Fibroblast of skin of right quadriceps (primary cell): ENCODE results near the gene RHAG.
"Not testable (repeated sequence)": the region's sequence is repeated elsewhere in the genome, so short reads cannot be mapped to it uniquely, and the experiment has no call there.

Experiments
- DNase-seq: peaks from one replicate; pipeline ENCODE4 v3.0.0-alpha.2; 2013

Gene RHAG

DNA sequence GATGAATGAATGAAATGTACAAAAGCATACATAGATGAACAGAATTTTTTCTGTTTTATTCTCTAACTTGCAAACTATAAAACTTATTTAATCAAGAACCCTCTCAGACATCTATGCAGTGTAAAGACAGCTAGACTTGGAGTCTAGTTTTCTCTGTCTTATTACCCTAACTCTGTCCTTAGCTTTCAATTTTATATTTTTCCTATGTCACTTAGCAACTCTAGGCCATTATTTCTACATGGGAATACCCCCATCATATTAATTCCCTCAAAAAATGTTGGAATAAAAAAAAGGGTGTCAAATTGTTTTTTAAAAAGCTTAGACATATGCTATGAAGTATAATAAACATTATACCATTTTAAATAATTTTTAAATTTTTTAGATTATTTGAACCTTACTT, 1.2 kb downstream of the RHAG start:
- no peak for DNase-seq

DNA sequence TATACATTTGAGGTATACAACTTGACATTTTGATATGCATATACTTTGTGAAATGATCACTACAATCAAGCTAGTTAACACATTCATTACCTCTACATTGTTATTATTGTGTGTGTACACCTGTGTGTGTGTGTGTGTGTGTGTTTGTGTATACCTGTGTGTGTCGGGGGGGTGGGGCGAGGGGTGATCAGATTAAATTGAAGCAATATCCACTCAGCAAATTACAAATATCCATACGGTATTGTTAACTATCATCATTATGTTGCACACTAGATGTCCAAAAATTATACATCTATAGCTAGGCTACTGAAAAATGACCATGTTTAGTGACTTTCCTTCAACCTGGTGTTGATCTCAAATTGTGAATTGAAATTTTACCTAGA, 1.8 kb downstream of the RHAG start:
- no peak for DNase-seq

GRCh38 chr6:49634092-49634835, 2.4 kb downstream of the RHAG start:
- no peak for DNase-seq

DNA sequence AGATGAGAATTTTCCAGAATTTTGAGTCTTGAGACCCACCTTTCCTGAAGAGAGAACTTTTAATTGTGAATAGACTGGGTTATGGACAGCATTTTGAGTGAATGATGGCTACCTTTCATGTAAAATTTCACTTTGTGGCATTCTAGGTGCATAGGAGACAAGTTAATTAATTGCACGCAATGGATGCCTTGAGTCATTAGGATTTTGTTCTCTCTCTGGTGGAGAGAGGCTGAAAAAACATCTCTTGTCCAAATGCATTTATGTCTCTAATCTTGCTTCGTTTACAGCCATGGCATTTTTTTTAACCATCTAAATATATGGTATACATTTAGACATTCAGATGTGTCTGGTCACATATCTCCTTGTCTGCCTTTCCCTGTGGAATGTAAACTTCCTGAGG, 3.1 kb downstream of the RHAG start:
- DNase-seq = no peak

- no peak for DNase-seq
Observed at GRCh38 chr6:49632727-49633126, 3.9 kb downstream of the RHAG start.

- DNase-seq = not testable (repeated sequence)
Observed at GRCh38 chr6:49629485-49630088, 7.1 kb downstream of the RHAG start.

DNA sequence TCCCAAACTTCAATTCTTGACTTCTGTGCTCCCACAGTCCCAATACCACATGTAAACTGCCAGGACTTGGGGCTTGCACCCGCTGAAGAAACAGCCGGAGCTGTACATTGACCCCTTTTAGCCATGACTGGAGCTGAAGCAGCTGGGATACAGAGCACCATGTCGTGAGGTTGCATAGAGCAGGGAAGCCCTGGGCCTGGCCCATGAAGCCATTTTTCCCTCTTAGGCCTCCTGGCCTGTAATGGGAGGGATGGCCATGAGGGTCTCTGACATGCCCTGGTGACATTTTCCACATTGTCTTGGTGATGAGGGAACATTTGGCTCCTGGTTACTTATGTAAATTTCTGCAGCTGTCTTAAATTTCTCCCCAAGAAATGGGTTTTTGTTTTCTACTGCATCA, 9.8 kb downstream of the RHAG start:
- no peak for DNase-seq

DNA sequence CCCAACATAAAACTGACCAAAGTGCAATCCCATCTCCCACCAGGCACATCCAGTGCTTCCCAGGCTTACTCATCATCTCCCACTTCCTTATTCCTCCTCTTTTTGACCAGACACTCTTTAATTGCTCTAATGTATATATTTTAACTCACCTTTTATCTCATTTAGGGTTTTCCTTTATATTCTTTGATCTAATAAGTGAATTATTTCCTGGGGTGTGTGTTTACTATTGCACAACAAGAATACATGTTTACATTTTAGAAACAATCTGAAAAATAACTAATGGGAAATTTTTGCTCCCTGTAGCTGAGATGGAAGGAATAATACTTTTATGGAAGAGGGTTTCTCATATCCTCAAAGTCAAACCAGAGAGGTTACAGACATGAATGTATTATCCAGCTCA, 18.4 kb downstream of the RHAG start:
- DNase-seq = no peak

GRCh38 chr6:49614144-49614543, 22.5 kb downstream of the RHAG start:
- DNase-seq = not testable (repeated sequence)

GRCh38 chr6:49609285-49609684, 27.4 kb downstream of the RHAG start:
- no peak for DNase-seq

DNA sequence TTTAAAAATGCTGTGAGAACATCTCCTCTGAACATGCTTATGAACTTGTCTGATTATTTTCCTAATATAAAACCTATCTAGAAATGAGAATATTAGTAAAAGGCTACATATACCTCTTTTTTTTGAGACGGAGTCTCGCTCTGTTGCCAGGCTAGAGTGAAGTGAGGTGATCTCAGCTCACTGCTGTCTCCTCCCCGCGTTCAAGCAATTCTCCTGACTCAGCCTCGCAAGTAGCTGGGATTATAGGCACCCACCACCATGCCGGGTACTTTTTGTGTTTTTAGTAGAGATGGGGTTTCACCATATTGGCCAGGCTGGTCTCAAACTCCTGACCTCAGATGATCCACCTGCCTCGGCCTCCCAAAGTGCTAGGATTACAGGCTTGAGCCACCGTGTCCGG, 28.4 kb downstream of the RHAG start:
- DNase-seq = not testable (repeated sequence)

DNA sequence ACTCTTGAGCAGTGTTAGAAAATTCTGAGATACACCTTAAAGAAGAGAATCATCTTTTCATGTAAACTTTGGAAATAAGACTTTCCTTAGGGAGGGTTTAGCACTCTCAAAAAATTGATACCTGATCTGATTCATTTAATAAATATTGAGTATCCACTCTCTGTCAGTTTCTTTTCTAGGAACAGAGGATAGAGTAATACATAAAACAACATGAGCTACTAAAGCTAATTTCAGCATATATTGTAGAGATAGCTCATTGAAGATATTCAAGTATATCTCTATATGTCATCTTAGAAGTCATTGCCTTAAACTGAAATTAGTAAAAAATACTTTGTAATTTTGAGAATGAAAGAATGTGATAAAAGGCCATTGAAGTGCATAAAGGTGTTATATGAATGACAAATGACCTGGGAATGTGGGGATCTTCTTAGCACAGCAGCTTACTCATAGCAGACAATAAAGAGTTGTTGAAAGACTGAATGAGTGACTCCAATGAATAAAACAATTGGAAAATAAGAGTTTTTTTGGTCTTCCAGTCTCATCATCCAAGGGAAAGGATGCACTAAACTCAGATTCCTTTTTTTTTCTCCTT, 29.2 kb downstream of the RHAG start:
- no peak for DNase-seq

GRCh38 chr6:49606721-49607390, 29.8 kb downstream of the RHAG start:
- DNase-seq = peak; percentile 80

DNA sequence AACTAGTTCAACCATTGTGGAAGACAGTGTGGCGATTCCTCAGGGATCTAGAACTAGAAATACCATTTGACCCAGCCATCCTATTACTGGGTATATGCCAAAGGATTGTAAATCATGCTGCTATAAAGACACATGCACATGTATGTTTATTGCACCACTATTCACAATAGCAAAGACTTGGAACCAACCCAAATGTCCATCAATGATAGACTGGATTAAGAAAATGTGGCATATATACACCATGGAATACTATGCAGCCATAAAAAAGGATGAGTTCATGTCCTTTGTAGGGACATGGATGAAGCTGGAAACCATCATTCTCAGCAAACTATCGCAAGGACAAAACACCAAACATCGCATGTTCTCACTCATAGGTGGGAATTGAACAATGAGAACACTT, 32.6 kb downstream of the RHAG start:
- DNase-seq = not testable (repeated sequence)

DNA sequence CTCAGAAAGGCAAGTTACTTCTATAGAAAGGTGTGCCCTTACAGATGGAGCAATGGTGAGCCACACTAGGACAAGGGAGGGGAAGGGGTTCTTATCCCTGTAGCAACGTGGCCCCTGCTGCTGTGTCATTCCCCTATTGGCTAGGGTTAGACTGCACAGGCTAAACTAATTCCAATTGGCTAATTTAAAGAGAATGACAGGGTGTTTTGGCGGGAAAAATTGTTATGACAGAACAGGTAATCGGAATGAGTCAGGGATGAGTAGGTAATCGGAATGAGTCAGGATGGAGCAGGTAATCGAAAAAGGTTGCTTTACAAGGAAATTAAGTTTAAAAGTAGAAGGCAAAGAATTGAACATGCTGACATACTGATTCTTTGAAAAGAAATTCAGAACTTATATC, 49.4 kb downstream of the RHAG start:
- not testable (repeated sequence) for DNase-seq

DNA sequence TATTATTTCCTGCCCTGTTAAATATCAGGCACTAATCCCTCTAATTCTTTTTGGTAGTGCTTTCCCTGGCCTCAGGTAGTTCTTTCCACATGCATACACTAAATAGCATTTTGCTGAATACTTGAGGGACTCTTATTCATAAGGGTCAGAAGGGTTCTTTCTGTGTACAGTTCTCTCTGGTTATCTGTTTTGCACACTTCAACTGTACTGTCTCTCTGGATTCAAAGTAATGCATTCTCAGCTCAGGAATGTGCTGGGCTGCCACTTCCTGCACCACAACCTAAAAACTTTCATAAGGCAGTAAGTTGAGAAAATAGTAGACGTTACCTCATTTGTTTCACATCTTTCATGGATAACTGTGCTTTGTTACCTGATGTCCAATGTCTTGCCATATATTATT, 54.1 kb downstream of the RHAG start:
- DNase-seq = no peak

- no peak for DNase-seq
Observed at GRCh38 chr6:49579649-49580048, 57.0 kb downstream of the RHAG start.

DNA sequence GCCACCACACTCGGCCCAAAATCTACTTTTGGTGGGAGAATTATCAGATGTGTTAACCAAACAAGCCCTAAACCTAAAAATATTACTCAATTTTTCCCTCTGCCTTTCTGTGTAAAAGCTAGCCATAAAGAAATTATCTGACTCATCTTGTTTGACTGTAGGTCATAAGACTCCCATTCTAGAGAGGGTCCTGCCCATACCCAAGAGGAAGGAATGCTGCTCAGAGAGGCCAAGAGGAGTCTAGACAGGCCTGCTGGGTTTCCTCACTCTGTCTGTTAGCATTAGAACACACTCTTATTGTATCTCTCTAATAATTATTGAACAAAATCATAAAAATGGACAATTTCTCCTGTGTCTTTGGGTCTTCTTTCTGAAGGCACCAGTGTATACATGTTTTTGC, 60.0 kb downstream of the RHAG start:
- no peak for DNase-seq

DNA sequence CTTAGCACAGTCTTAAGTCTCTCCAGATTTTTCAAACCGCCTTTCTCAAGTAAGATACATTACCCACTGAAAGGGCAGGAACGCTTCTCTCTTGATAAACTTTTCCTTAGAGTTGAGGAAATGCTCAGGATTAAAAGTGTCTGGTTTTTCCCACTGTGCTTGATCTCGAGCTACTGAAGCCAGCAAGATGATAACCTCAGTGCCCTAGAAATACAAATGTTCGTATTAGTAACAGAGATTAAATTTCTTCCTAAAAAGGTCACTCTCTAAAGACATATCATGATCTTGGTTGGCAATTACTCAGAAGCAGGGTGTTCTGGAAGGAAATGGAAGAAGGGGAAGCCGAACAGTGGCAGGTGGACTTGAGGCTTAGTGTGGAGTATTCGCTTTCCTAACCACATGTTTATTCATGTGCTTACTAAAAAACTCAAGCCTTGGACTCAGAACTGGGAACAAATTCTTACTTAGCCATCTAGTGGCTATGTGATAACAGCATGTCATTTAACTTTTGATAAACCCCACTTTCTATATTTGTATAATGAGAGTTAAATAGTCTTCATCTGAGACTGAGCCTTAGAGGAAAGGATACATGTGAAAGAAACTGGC, 66.1 kb downstream of the RHAG start:
- no peak for DNase-seq

- no peak for DNase-seq
Observed at GRCh38 chr6:49565855-49566254, 70.8 kb downstream of the RHAG start.

GRCh38 chr6:49565261-49565660, 71.4 kb downstream of the RHAG start:
- DNase-seq = no peak

DNA sequence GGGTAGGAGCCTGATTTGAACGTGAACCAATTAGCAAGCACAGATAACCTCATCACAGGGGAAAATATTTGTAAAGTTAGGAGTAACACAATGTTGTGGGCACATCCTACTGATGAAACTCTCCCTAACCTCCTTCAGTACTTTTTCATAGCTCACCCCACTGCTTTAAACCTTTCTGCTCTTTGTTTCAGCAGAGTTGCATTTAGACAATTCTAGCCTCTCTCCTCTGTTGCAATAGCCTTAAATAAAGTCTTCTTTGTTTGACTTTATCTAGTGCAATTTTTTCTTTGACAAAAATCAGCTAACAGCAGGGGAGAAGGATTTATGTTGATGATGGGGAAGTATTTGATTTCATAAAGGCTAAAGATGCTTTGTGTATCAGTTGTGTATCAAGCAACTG, 72.1 kb downstream of the RHAG start:
- no peak for DNase-seq
